Ectodermal cell (in vitro differentiated cells): ENCODE results near the gene NDST1.
A peak's percentile ranks its signal among the peaks of the same experiment; 100 is the strongest.
"Not testable (repeated sequence)": the region's sequence is repeated elsewhere in the genome, so short reads cannot be mapped to it uniquely, and the experiment has no call there.

Source experiments
- H3K27ac ChIP-seq: 2 replicates; pipeline ENCODE4 v1.7.0; 2013; ENCODE audit warnings: mild to moderate bottlenecking, low read depth, low read length; ENCODE audit not compliant: insufficient read depth, poor library complexity, severe bottlenecking
- H3K27me3 ChIP-seq: 2 replicates; pipeline ENCODE4 v1.7.0; 2013; ENCODE audit warnings: mild to moderate bottlenecking, low read length; ENCODE audit not compliant: insufficient read depth, control insufficient read depth, poor library complexity, severe bottlenecking
- H3K36me3 ChIP-seq: one replicate; pipeline ENCODE4 v1.7.0; 2013; ENCODE audit warnings: low read length; ENCODE audit not compliant: control insufficient read depth, insufficient read depth
- H3K4me1 ChIP-seq: one replicate; pipeline ENCODE4 v1.7.0; 2013; ENCODE audit warnings: low read length; ENCODE audit not compliant: control insufficient read depth, insufficient read depth
- H3K4me3 ChIP-seq: 2 replicates; pipeline ENCODE4 v1.7.0; 2013; ENCODE audit warnings: low read depth, low read length, control low read depth; ENCODE audit not compliant: insufficient read depth
- H3K9me3 ChIP-seq: 2 replicates; pipeline ENCODE4 v1.7.0; 2013; ENCODE audit warnings: mild to moderate bottlenecking, low read length, moderate library complexity; ENCODE audit not compliant: control insufficient read depth
- WGBS, 2 experiments: methylation state at CpG; one replicate each; pipeline ENCODE4 v1.1.7; 2013; ENCODE audit warnings: missing lambda C conversion rate in 2 of 2; 5-methylcytosine and 5-hydroxymethylcytosine counted together

NDST1 gene

GRCh38 chr5:150476568-150476967 is 31.4 kb upstream of the NDST1 start:
- H3K27ac ChIP-seq, H3K27me3 ChIP-seq, H3K36me3 ChIP-seq, H3K9me3 ChIP-seq, H3K4me3 ChIP-seq: not testable (repeated sequence)
- H3K4me1 ChIP-seq, result peaks cover 11% of the 10 kb centered on the region
- WGBS, 2 experiments, result 87 to 98% methylated on average over 3 to 6 of the region's 6 CpGs

- Histone ChIP-seq H3K27ac (no peak overlapping the region), H3K9me3 (no peaks in the 10 kb centered on the region), H3K36me3 (no peaks in the 10 kb centered on the region), H3K4me1 (no peaks in the 10 kb centered on the region), H3K27me3 (no peaks in the 10 kb centered on the region), H3K4me3 (no peak overlapping the region)
- WGBS, 2 experiments, result 88 to 89% methylated on average over 2 of the region's 2 CpGs
Measured at GRCh38 chr5:150479416-150479815, 28.5 kb upstream of the NDST1 start.

GRCh38 chr5:150481708-150481965 is 26.3 kb upstream of the NDST1 start:
- no peak overlapping the region for H3K27ac ChIP-seq
- H3K36me3 ChIP-seq, result no peaks in the 10 kb centered on the region
- H3K9me3 ChIP-seq, result no peaks in the 10 kb centered on the region
- H3K4me1 ChIP-seq, result no peaks in the 10 kb centered on the region
- no peak overlapping the region for H3K4me3 ChIP-seq
- H3K27me3 ChIP-seq, result no peaks in the 10 kb centered on the region
- WGBS, 2 experiments, result 83 to 87% methylated on average over 6 of the region's 6 CpGs

GRCh38 chr5:150481972-150482406 is 25.9 kb upstream of the NDST1 start:
- no peak overlapping the region for H3K4me3 ChIP-seq
- WGBS, 2 experiments, result 82 to 88% methylated on average over 6 of the region's 6 CpGs
- no peaks in the 10 kb centered on the region for H3K36me3 ChIP-seq
- no peaks in the 10 kb centered on the region for H3K9me3 ChIP-seq
- H3K27ac ChIP-seq, result no peak overlapping the region
- H3K27me3 ChIP-seq, result no peaks in the 10 kb centered on the region
- H3K4me1 ChIP-seq, result no peaks in the 10 kb centered on the region

- 10 to 11% methylated on average over 28 of the region's 28 CpGs for WGBS, 2 experiments
- H3K4me1 ChIP-seq, result peaks cover 27% of the 10 kb centered on the region
- H3K9me3 ChIP-seq, result no peaks in the 10 kb centered on the region
- no peaks in the 10 kb centered on the region for H3K27me3 ChIP-seq
- H3K27ac ChIP-seq, result peak overlapping the region; percentile 97
- H3K36me3 ChIP-seq, result no peaks in the 10 kb centered on the region
- H3K4me3 ChIP-seq, result peak overlapping the region; percentile 68
Measured at GRCh38 chr5:150484964-150485692, 22.8 kb upstream of the NDST1 start.

- peak overlapping the region; percentile 68 for H3K4me3 ChIP-seq
- no peaks in the 10 kb centered on the region for H3K27me3 ChIP-seq
- no peaks in the 10 kb centered on the region for H3K36me3 ChIP-seq
- peaks cover 34% of the 10 kb centered on the region for H3K4me1 ChIP-seq
- no peaks in the 10 kb centered on the region for H3K9me3 ChIP-seq
- WGBS, 2 experiments, result 0 to 1% methylated on average over 90 of the region's 90 CpGs
- peak overlapping the region; percentile 97 for H3K27ac ChIP-seq
Measured at GRCh38 chr5:150485693-150486401, 22.1 kb upstream of the NDST1 start.

- WGBS, 2 experiments, result 0% methylated on average over 60 of the region's 60 CpGs
- H3K4me1 ChIP-seq, result peaks cover 42% of the 10 kb centered on the region
Measured at GRCh38 chr5:150486402-150487198, 21.3 kb upstream of the NDST1 start.

GRCh38 chr5:150487199-150488061 is 20.5 kb upstream of the NDST1 start:
- Histone ChIP-seq H3K4me3 (peak overlapping the region; percentile 68), H3K9me3 (no peaks in the 10 kb centered on the region), H3K27me3 (no peaks in the 10 kb centered on the region), H3K27ac (peak overlapping the region; percentile 97), H3K4me1 (peaks cover 44% of the 10 kb centered on the region), H3K36me3 (no peaks in the 10 kb centered on the region)
- 73 to 83% methylated on average over 10 of the region's 10 CpGs for WGBS, 2 experiments

More at GRCh38 chr5:150486402-150487198, 21.3 kb upstream of the NDST1 start:
- no peaks in the 10 kb centered on the region for H3K27me3 ChIP-seq
- H3K36me3 ChIP-seq, result no peaks in the 10 kb centered on the region
- H3K27ac ChIP-seq, result peak overlapping the region; percentile 97
- H3K9me3 ChIP-seq, result no peaks in the 10 kb centered on the region
- H3K4me3 ChIP-seq, result peak overlapping the region; percentile 68

GRCh38 chr5:150488519-150489359 is 19.2 kb upstream of the NDST1 start:
- H3K27ac ChIP-seq, result no peak overlapping the region
- H3K36me3 ChIP-seq, result no peaks in the 10 kb centered on the region
- 78 to 80% methylated on average over 11 of the region's 11 CpGs for WGBS, 2 experiments
- H3K27me3 ChIP-seq, result no peaks in the 10 kb centered on the region
- H3K9me3 ChIP-seq, result no peaks in the 10 kb centered on the region
- H3K4me3 ChIP-seq, result no peak overlapping the region
- H3K4me1 ChIP-seq, result peaks cover 49% of the 10 kb centered on the region
